IMR-90 (cell line): ENCODE results near the gene RELCH. TPM values are rescaled to one million over a fixed set of nuclear protein-coding genes. Genes with fewer than 3 reads are reported as not detected.

Experiments used
- ATAC-seq: fragments of 200-7000 bp; cut with Tn5 transposase; 2 replicates; pipeline ENCODE4 v1.9.1; 2020; ENCODE audit warnings: low read depth, mild to moderate bottlenecking, moderate library complexity
- BruUV-seq: library from RNA; stranded (reverse); fragments of 400-500 nt; replicated peaks from 2 replicates; lab custom pipeline; 2021; lab: Mats Ljungman, UMichigan
- CTCF ChIA-PET: fragments of 300-600 bp; formaldehyde crosslinking; extraction: SDS; loops from one replicate; lab custom pipeline; 2021; ENCODE audit warnings: antibody characterized with exemption; lab: Yijun Ruan, JAX
- POLR2A ChIA-PET: fragments of 300-600 bp; sonication (Branson Sonifier 250); formaldehyde crosslinking; loops from one replicate; lab custom pipeline; 2022; ENCODE audit warnings: antibody characterized with exemption; ENCODE audit not compliant: unreplicated experiment; lab: Charles Lee
- DNase-seq: peaks from one replicate; pipeline ENCODE4 v3.0.0; 2013
- H2AFZ ChIP-seq: replicated peaks from 2 replicates; pipeline ENCODE3; 2013; ENCODE audit warnings: low read length, mild to moderate bottlenecking; ENCODE audit not compliant: poor library complexity
- H2AK5ac ChIP-seq: 2 replicates; pipeline ENCODE4 v1.6.1; 2013; ENCODE audit warnings: low read depth, low read length, inconsistent platforms
- H2AK9ac ChIP-seq: replicated peaks from 2 replicates; pipeline ENCODE3; 2013; ENCODE audit warnings: mild to moderate bottlenecking, low read depth, low read length, moderate library complexity; ENCODE audit not compliant: poor library complexity
- H2BK120ac ChIP-seq: 2 replicates; pipeline ENCODE4 v1.6.1; 2013; ENCODE audit warnings: low read depth, low read length, inconsistent platforms
- H2BK15ac ChIP-seq: 3 replicates; pipeline ENCODE4 v1.6.1; 2013; ENCODE audit warnings: low read depth, low read length, inconsistent platforms
- H2BK20ac ChIP-seq: 2 replicates; pipeline ENCODE4 v1.6.1; 2013; ENCODE audit warnings: low read depth, mild to moderate bottlenecking, inconsistent platforms, low read length, moderate library complexity
- H2BK5ac ChIP-seq: 2 replicates; pipeline ENCODE4 v1.6.1; 2013; ENCODE audit warnings: mild to moderate bottlenecking, low read depth, low read length, inconsistent platforms; ENCODE audit not compliant: poor library complexity, severe bottlenecking
- H3K14ac ChIP-seq: replicated peaks from 2 replicates; pipeline ENCODE4 v1.6.1; 2013; ENCODE audit warnings: low read depth, low read length, inconsistent platforms
- H3K18ac ChIP-seq: 2 replicates; pipeline ENCODE4 v1.6.1; 2013; ENCODE audit warnings: low read depth, low read length, control low read depth
- H3K23ac ChIP-seq: 2 replicates; pipeline ENCODE4 v1.6.1; 2013; ENCODE audit warnings: low read depth, low read length, inconsistent platforms
- H3K27ac ChIP-seq: 2 replicates; pipeline ENCODE4 v1.5.1; 2013; ENCODE audit warnings: mild to moderate bottlenecking, control low read depth, low read length; ENCODE audit not compliant: insufficient read depth
- H3K27me3 ChIP-seq: 2 replicates; pipeline ENCODE4 v1.6.1; 2013; ENCODE audit warnings: low read length; ENCODE audit not compliant: control insufficient read depth, insufficient read depth
- H3K36me3 ChIP-seq: 2 replicates; pipeline ENCODE4 v1.6.1; 2013; ENCODE audit warnings: low read length, mixed read lengths; ENCODE audit not compliant: control insufficient read depth, insufficient read depth
- H3K4ac ChIP-seq: 2 replicates; pipeline ENCODE4 v1.6.1; 2013; ENCODE audit warnings: low read depth, low read length, inconsistent platforms
- H3K4me1 ChIP-seq: 2 replicates; pipeline ENCODE4 v1.6.1; 2013; ENCODE audit warnings: low read length, mixed read lengths; ENCODE audit not compliant: control insufficient read depth, insufficient read depth
- H3K4me2 ChIP-seq: 2 replicates; pipeline ENCODE4 v1.6.1; 2013; ENCODE audit warnings: low read depth, mild to moderate bottlenecking, control low read depth, low read length, moderate library complexity
- H3K4me3 ChIP-seq: 2 replicates; pipeline ENCODE4 v1.5.1; 2013; ENCODE audit warnings: low read depth, mild to moderate bottlenecking, control low read depth, low read length, moderate library complexity; ENCODE audit not compliant: insufficient read depth
- H3K56ac ChIP-seq: 2 replicates; pipeline ENCODE4 v1.6.1; 2013; ENCODE audit warnings: low read length, inconsistent platforms; ENCODE audit not compliant: insufficient read depth; ENCODE audit errors: extremely low read depth
- H3K79me1 ChIP-seq, 2 experiments: 2 replicates each; pipeline ENCODE4 v1.6.1; 2013; ENCODE audit warnings: low read length in 2 of 2, inconsistent platforms in 1 of 2, low read depth in 1 of 2
- H3K9ac ChIP-seq: 2 replicates; pipeline ENCODE4 v1.6.1; 2013; ENCODE audit warnings: low read depth, low read length, control low read depth
- H3K9me1 ChIP-seq: 2 replicates; pipeline ENCODE4 v1.6.1; 2013; ENCODE audit warnings: low read length, inconsistent platforms; ENCODE audit not compliant: insufficient read depth
- H3K9me3 ChIP-seq: 2 replicates; pipeline ENCODE4 v1.6.1; 2013; ENCODE audit warnings: low read length; ENCODE audit not compliant: control insufficient read depth, insufficient read depth
- H4K20me1 ChIP-seq: 2 replicates; pipeline ENCODE4 v1.6.1; 2013; ENCODE audit warnings: low read length, inconsistent platforms; ENCODE audit not compliant: insufficient read depth
- H4K5ac ChIP-seq: 2 replicates; pipeline ENCODE4 v1.6.1; 2013; ENCODE audit warnings: mild to moderate bottlenecking, low read depth, low read length, control low read depth
- H4K8ac ChIP-seq, 2 experiments: 2 replicates each; pipeline ENCODE4 v1.6.1; 2013; ENCODE audit warnings: low read depth in 2 of 2, low read length in 2 of 2, control low read depth in 1 of 2, inconsistent platforms in 1 of 2
- H4K91ac ChIP-seq: 2 replicates; pipeline ENCODE4 v1.6.1; 2013; ENCODE audit warnings: low read depth, low read length, inconsistent platforms; ENCODE audit not compliant: insufficient read depth
- BHLHE40 ChIP-seq: fragments of 150-350 bp; IDR thresholded peaks from 2 replicates; pipeline ENCODE4 v1.6.1; 2016; ENCODE audit warnings: mild to moderate bottlenecking, low read depth, low read length
- CEBPB ChIP-seq: IDR thresholded peaks from 2 replicates; pipeline ENCODE4 v1.6.1; 2012; ENCODE audit warnings: low read depth, low read length, improper control_type of control experiment
- FOS ChIP-seq: fragments of 150-350 bp; IDR thresholded peaks from 2 replicates; pipeline ENCODE4 v1.6.1; 2016; ENCODE audit warnings: low read depth, low read length
- MAFK ChIP-seq: IDR thresholded peaks from 2 replicates; pipeline ENCODE4 v1.6.1; 2012; ENCODE audit warnings: low read depth, low read length, improper control_type of control experiment
- MAZ ChIP-seq: IDR thresholded peaks from 2 replicates; pipeline ENCODE4 v1.6.1; 2012; ENCODE audit warnings: low read depth, mild to moderate bottlenecking, low read length, improper control_type of control experiment, moderate library complexity, borderline replicate concordance
- MXI1 ChIP-seq: IDR thresholded peaks from 2 replicates; pipeline ENCODE4 v1.6.1; 2012; ENCODE audit warnings: low read depth, mild to moderate bottlenecking, low read length, moderate library complexity, borderline replicate concordance
- NFE2L2 ChIP-seq: fragments of 150-350 bp; IDR thresholded peaks from 2 replicates; pipeline ENCODE4 v1.6.1; 2016; ENCODE audit warnings: low read depth, mild to moderate bottlenecking, low read length
- POLR2A ChIP-seq: IDR thresholded peaks from 2 replicates; pipeline ENCODE4 v1.6.1; 2012; ENCODE audit warnings: mild to moderate bottlenecking, low read depth, low read length
- RAD21 ChIP-seq: IDR thresholded peaks from 2 replicates; pipeline ENCODE4 v1.6.1; 2012; ENCODE audit warnings: low read length, improper control_type of control experiment
- RCOR1 ChIP-seq: IDR thresholded peaks from 2 replicates; pipeline ENCODE4 v1.6.1; 2012; ENCODE audit warnings: mild to moderate bottlenecking, low read length, improper control_type of control experiment; ENCODE audit not compliant: insufficient replicate concordance
- RFX5 ChIP-seq: IDR thresholded peaks from 2 replicates; pipeline ENCODE4 v1.8.0; 2012; ENCODE audit warnings: low read depth, mild to moderate bottlenecking, low read length, moderate library complexity
- SMC3 ChIP-seq: fragments of 150-350 bp; IDR thresholded peaks from 2 replicates; pipeline ENCODE4 v1.6.1; 2016; ENCODE audit warnings: low read depth, mild to moderate bottlenecking, antibody characterized with exemption, low read length, moderate library complexity
- WGBS, 2 experiments: methylation state at CpG; one replicate each; pipeline versions ENCODE4 v1.1.5 to v1.1.7; 2013; ENCODE audit warnings: missing lambda C conversion rate in 2 of 2; ENCODE audit not compliant: insufficient read length in 1 of 2; ENCODE audit errors: extremely low coverage in 2 of 2; 5-methylcytosine and 5-hydroxymethylcytosine counted together
- dilution Hi-C: fragments of 300-500 bp; cut with HindIII; formaldehyde crosslinking; loops from one replicate; pipeline ENCODE4 v1.14.3; 2018; ENCODE audit warnings: low sequenced_read_pairs; ENCODE audit not compliant: unreplicated experiment
- in situ Hi-C: fragments of 300-500 bp; cut with MboI; formaldehyde crosslinking; loops from 3 replicates; pipeline ENCODE4 v1.14.3; 2019; ENCODE audit warnings: low sequenced_read_pairs, inconsistent platforms, mixed read lengths
- intact Hi-C: fragments of 100-400 bp; cut with micrococcal nuclease; formaldehyde crosslinking; loops from 2 replicates; pipeline ENCODE4 v1.10.0; 2022
- polyA plus RNA-seq, 3 experiments: library from polyadenylated mRNA; depleted of rRNA; stranded (reverse); fragments of >200 nt; gene quantifications; 2 replicates each; pipeline ENCODE4 v1.2.3, GENCODE V29; 2012; ENCODE audit warnings: low replicate concordance in 1 of 3
- total RNA-seq: library from RNA; depleted of rRNA; stranded (reverse); fragments of >200 nt; gene quantifications from 2 replicates; pipeline ENCODE4 v1.2.3, GENCODE V29; 2012
- TF ChIP-seq, protein P1 (sequence below): conservative IDR thresholded peaks from 2 replicates; pipeline ENCODE4 v1.5.1; 2012; ENCODE audit warnings: mild to moderate bottlenecking, low read depth, low read length, improper control_type of control experiment
- TF ChIP-seq, protein P2 (sequence below): fragments of 150-350 bp; IDR thresholded peaks from 2 replicates; pipeline ENCODE4 v1.6.1; 2017; ENCODE audit warnings: mild to moderate bottlenecking, antibody characterized with exemption, low read length, low read depth
- TF ChIP-seq, protein P3 (sequence below): fragments of 150-350 bp; IDR thresholded peaks from 2 replicates; pipeline ENCODE4 v1.6.1; 2016; ENCODE audit warnings: low read depth, mild to moderate bottlenecking, low read length, moderate library complexity, borderline replicate concordance

Gene RELCH
- total and polyA plus RNA-seq, 2 of the 4 experiments (the other 2 are of a cell fraction) = 14.4 to 52.5 TPM

DNA sequence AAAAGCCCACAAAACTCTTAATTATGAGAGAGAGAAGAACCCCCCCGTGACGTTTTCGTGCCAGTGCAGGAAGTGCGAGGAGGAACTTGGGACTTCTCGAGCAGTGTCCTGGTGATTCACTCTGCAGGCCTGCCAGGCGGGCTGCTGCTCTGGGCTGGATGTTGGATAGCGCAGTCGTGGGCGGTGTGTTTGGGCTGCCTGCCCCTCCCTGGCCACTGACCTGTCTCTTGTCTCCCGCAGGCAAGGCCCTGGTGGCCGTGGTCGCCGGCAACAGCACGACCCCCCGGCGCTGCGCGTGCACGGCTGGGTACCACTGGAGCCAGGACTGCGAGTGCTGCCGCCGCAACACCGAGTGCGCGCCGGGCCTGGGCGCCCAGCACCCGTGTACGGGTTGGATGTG is 167.1 kb downstream of the RELCH start:
- TF ChIP-seq RAD21 = no peak
- TF ChIP-seq MAFK = no peak
- no peak for TF ChIP-seq NFE2L2
- TF ChIP-seq, protein P1, sequence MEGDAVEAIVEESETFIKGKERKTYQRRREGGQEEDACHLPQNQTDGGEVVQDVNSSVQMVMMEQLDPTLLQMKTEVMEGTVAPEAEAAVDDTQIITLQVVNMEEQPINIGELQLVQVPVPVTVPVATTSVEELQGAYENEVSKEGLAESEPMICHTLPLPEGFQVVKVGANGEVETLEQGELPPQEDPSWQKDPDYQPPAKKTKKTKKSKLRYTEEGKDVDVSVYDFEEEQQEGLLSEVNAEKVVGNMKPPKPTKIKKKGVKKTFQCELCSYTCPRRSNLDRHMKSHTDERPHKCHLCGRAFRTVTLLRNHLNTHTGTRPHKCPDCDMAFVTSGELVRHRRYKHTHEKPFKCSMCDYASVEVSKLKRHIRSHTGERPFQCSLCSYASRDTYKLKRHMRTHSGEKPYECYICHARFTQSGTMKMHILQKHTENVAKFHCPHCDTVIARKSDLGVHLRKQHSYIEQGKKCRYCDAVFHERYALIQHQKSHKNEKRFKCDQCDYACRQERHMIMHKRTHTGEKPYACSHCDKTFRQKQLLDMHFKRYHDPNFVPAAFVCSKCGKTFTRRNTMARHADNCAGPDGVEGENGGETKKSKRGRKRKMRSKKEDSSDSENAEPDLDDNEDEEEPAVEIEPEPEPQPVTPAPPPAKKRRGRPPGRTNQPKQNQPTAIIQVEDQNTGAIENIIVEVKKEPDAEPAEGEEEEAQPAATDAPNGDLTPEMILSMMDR = no peak
- TF ChIP-seq BHLHE40 = no peak
- TF ChIP-seq, protein P2, sequence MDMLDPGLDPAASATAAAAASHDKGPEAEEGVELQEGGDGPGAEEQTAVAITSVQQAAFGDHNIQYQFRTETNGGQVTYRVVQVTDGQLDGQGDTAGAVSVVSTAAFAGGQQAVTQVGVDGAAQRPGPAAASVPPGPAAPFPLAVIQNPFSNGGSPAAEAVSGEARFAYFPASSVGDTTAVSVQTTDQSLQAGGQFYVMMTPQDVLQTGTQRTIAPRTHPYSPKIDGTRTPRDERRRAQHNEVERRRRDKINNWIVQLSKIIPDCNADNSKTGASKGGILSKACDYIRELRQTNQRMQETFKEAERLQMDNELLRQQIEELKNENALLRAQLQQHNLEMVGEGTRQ = no peak
- TF ChIP-seq MAZ = no peak
- TF ChIP-seq RCOR1 = no peak
- no peak for TF ChIP-seq FOS
- TF ChIP-seq, protein P3, sequence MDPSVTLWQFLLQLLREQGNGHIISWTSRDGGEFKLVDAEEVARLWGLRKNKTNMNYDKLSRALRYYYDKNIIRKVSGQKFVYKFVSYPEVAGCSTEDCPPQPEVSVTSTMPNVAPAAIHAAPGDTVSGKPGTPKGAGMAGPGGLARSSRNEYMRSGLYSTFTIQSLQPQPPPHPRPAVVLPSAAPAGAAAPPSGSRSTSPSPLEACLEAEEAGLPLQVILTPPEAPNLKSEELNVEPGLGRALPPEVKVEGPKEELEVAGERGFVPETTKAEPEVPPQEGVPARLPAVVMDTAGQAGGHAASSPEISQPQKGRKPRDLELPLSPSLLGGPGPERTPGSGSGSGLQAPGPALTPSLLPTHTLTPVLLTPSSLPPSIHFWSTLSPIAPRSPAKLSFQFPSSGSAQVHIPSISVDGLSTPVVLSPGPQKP = no peak
- TF ChIP-seq MXI1 = no peak
- TF ChIP-seq SMC3 = no peak
- no peak for TF ChIP-seq POLR2A
- no peak for TF ChIP-seq RFX5
- no peak for TF ChIP-seq CEBPB
- Histone ChIP-seq H3K36me3 (no peaks in the 10 kb centered on the region), H3K4ac (no peak overlapping the region), H4K5ac (no peak overlapping the region), H3K4me1 (no peaks in the 10 kb centered on the region), H3K4me2 (no peak overlapping the region), H3K23ac (no peak overlapping the region), H3K9me1 (no peaks in the 10 kb centered on the region), H3K27ac (no peak overlapping the region), H3K18ac (no peak overlapping the region), H2BK120ac (no peak overlapping the region), H3K14ac (no peak overlapping the region), H3K27me3 (peaks cover 34% of the 10 kb centered on the region), H4K20me1 (no peaks in the 10 kb centered on the region), H4K91ac (no peak overlapping the region), H4K8ac (no peak overlapping the region), H3K79me1 (no peaks in the 10 kb centered on the region), H2AK5ac (no peak overlapping the region), H3K4me3 (no peak overlapping the region), H2BK5ac (no peak overlapping the region), H2AK9ac (no peak overlapping the region), H3K9ac (no peak overlapping the region), H2BK15ac (no peak overlapping the region), H3K9me3 (no peaks in the 10 kb centered on the region), H2AFZ (no peak overlapping the region), H3K56ac (no peak overlapping the region), H2BK20ac (no peak overlapping the region)
- no TSS peak for BruUV-seq
- CTCF ChIA-PET = no interaction called here
- intact Hi-C loops = no loop called here
- dilution Hi-C loops = no loop called here
- WGBS, 2 experiments = 94% methylated on average over 24 of the region's 29 CpGs; no CpG with 5 or more reads in 1 of the 2 experiments
- ATAC-seq = no peak
- POLR2A ChIA-PET = no interaction called here
- no peak for DNase-seq
- in situ Hi-C loops = no loop called here
